H9 (cell line): ENCODE data around the gene DAB1. TPM values are rescaled to one million over a fixed set of nuclear protein-coding genes. Genes with fewer than 3 reads are reported as not detected.

ENCODE experiments used
- DNase-seq: peaks from one replicate; pipeline ENCODE4 v3.0.0-alpha.2; 2017
- H2AFZ ChIP-seq: one replicate; pipeline ENCODE4 v1.6.1; 2013; ENCODE audit warnings: mild to moderate bottlenecking, low read length, control low read depth, moderate library complexity
- H2AK5ac ChIP-seq: 2 replicates; pipeline ENCODE4 v1.6.1; 2013; ENCODE audit warnings: low read length, control low read depth, mixed read lengths; ENCODE audit not compliant: insufficient read length
- H2BK120ac ChIP-seq: one replicate; pipeline ENCODE4 v1.6.1; 2013; ENCODE audit warnings: low read depth, mild to moderate bottlenecking, low read length, control low read depth, inconsistent platforms; ENCODE audit not compliant: poor library complexity, severe bottlenecking
- H2BK12ac ChIP-seq: 2 replicates; pipeline ENCODE4 v1.6.1; 2013; ENCODE audit warnings: low read length, control low read depth, mixed read lengths, low read depth; ENCODE audit not compliant: insufficient read length
- H2BK15ac ChIP-seq: 2 replicates; pipeline ENCODE4 v1.6.1; 2013; ENCODE audit warnings: low read depth, low read length, control low read depth
- H2BK20ac ChIP-seq: one replicate; pipeline ENCODE4 v1.6.1; 2013; ENCODE audit warnings: low read depth, mild to moderate bottlenecking, low read length, control low read depth, inconsistent platforms; ENCODE audit not compliant: poor library complexity, severe bottlenecking
- H2BK5ac ChIP-seq: 2 replicates; pipeline ENCODE4 v1.6.1; 2013; ENCODE audit warnings: low read length, control low read depth, mixed read lengths; ENCODE audit not compliant: insufficient read length
- H3K14ac ChIP-seq: 2 replicates; pipeline ENCODE4 v1.6.1; 2013; ENCODE audit warnings: low read length, control low read depth; ENCODE audit not compliant: insufficient read depth
- H3K18ac ChIP-seq: 2 replicates; pipeline ENCODE4 v1.6.1; 2013; ENCODE audit warnings: low read depth, mild to moderate bottlenecking, mixed read lengths, low read length, control low read depth; ENCODE audit not compliant: insufficient read length
- H3K23ac ChIP-seq: 2 replicates; pipeline ENCODE4 v1.6.1; 2013; ENCODE audit warnings: low read length, control low read depth, mixed read lengths, low read depth; ENCODE audit not compliant: insufficient read length
- H3K23me2 ChIP-seq: 2 replicates; pipeline ENCODE4 v1.6.1; 2013; ENCODE audit warnings: low read depth, mild to moderate bottlenecking, mixed read lengths, low read length, control low read depth; ENCODE audit not compliant: insufficient read length, poor library complexity, severe bottlenecking
- H3K27ac ChIP-seq: 2 replicates; pipeline ENCODE4 v1.5.1; 2013; ENCODE audit warnings: low read length, control low read depth, mixed read lengths, low read depth; ENCODE audit not compliant: insufficient read length
- H3K27me3 ChIP-seq: 2 replicates; pipeline ENCODE4 v1.6.1; 2013; ENCODE audit warnings: low read length, control low read depth, inconsistent platforms; ENCODE audit not compliant: insufficient read depth
- H3K4ac ChIP-seq: 2 replicates; pipeline ENCODE4 v1.6.1; 2013; ENCODE audit warnings: low read depth, mild to moderate bottlenecking, control low read depth, inconsistent platforms, low read length, moderate library complexity
- H3K4me1 ChIP-seq: 2 replicates; pipeline ENCODE4 v1.6.1; 2013; ENCODE audit warnings: low read length, control low read depth, inconsistent platforms; ENCODE audit not compliant: insufficient read depth
- H3K4me2 ChIP-seq: 2 replicates; pipeline ENCODE4 v1.6.1; 2013; ENCODE audit warnings: low read length, control low read depth, mixed read lengths; ENCODE audit not compliant: insufficient read length, insufficient read depth
- H3K56ac ChIP-seq: 2 replicates; pipeline ENCODE4 v1.6.1; 2013; ENCODE audit warnings: low read depth, mild to moderate bottlenecking, mixed read lengths, low read length, control low read depth; ENCODE audit not compliant: insufficient read length
- H3K79me1 ChIP-seq: 2 replicates; pipeline ENCODE4 v1.6.1; 2013; ENCODE audit warnings: low read depth, mild to moderate bottlenecking, moderate library complexity, low read length, control low read depth, inconsistent platforms; ENCODE audit not compliant: insufficient read depth, poor library complexity, severe bottlenecking
- H3K79me2 ChIP-seq: 2 replicates; pipeline ENCODE4 v1.6.1; 2013; ENCODE audit warnings: low read length, control low read depth, inconsistent platforms; ENCODE audit not compliant: insufficient read depth
- H3K9ac ChIP-seq: 2 replicates; pipeline ENCODE4 v1.6.1; 2013; ENCODE audit warnings: low read length, control low read depth, mixed read lengths; ENCODE audit not compliant: insufficient read length; ENCODE audit errors: extremely low read depth
- H3K9me3 ChIP-seq: one replicate; pipeline ENCODE4 v1.6.1; 2013; ENCODE audit warnings: low read depth, low read length, inconsistent platforms; ENCODE audit not compliant: control insufficient read depth
- H3T11ph ChIP-seq: one replicate; pipeline ENCODE4 v1.6.1; 2013; ENCODE audit warnings: mild to moderate bottlenecking, low read length, control low read depth, inconsistent platforms
- H4K20me1 ChIP-seq: one replicate; pipeline ENCODE4 v1.6.1; 2013; ENCODE audit not compliant: control insufficient read depth, insufficient read length, insufficient read depth
- H4K5ac ChIP-seq: 2 replicates; pipeline ENCODE4 v1.6.1; 2013; ENCODE audit warnings: low read depth, mild to moderate bottlenecking, mixed read lengths, low read length, control low read depth; ENCODE audit not compliant: insufficient read length
- H4K8ac ChIP-seq: replicated peaks from 2 replicates; pipeline ENCODE4 v1.6.1; 2013; ENCODE audit warnings: low read length, control low read depth, mixed read lengths, low read depth; ENCODE audit not compliant: insufficient read length
- H4K91ac ChIP-seq: 2 replicates; pipeline ENCODE4 v1.6.1; 2013; ENCODE audit warnings: low read depth, mild to moderate bottlenecking, moderate library complexity, mixed read lengths, low read length, control low read depth; ENCODE audit not compliant: insufficient read length
- H3K27ac Mint-ChIP-seq, 3 experiments: 2 replicates in 2 of 3; 3 replicates in 1 of 3; pipeline ENCODE4 v1.8.0; 2020 to 2021; ENCODE audit warnings: mixed read lengths in 3 of 3, mild to moderate bottlenecking in 1 of 3, moderate library complexity in 1 of 3
- H3K27me3 Mint-ChIP-seq: 2 replicates; pipeline ENCODE4 v1.8.0; 2021; ENCODE audit warnings: low read depth, mild to moderate bottlenecking, moderate library complexity, mixed read lengths
- H3K36me3 Mint-ChIP-seq, 3 experiments: 2 replicates in 2 of 3; 3 replicates in 1 of 3; pipeline ENCODE4 v1.8.0; 2020 to 2021; ENCODE audit warnings: low read depth in 3 of 3, mixed read lengths in 3 of 3; ENCODE audit not compliant: insufficient read depth in 1 of 3
- H3K4me1 Mint-ChIP-seq, 2 experiments: 2 replicates each; pipeline ENCODE4 v1.8.0; 2020; ENCODE audit warnings: mixed read lengths in 2 of 2
- H3K4me3 Mint-ChIP-seq, 2 experiments: 2 replicates in 1 of 2; 3 replicates in 1 of 2; pipeline ENCODE4 v1.8.0; 2020 to 2021; ENCODE audit warnings: mild to moderate bottlenecking in 2 of 2, mixed read lengths in 2 of 2, moderate library complexity in 1 of 2
- H3K9me3 Mint-ChIP-seq, 2 experiments: 2 replicates in 1 of 2; 3 replicates in 1 of 2; pipeline ENCODE4 v1.8.0; 2020; ENCODE audit warnings: mild to moderate bottlenecking in 2 of 2, mixed read lengths in 2 of 2, moderate library complexity in 1 of 2
- WGBS: extraction: QIAGEN DNeasy Blood & Tissue Kit; methylation state at CpG from one replicate; pipeline ENCODE4 v1.1.7; 2013; ENCODE audit warnings: missing lambda C conversion rate, low lambda C conversion rate, mixed read lengths; ENCODE audit not compliant: insufficient read length; ENCODE audit errors: extremely low coverage; 5-methylcytosine and 5-hydroxymethylcytosine counted together
- total RNA-seq: library from RNA; stranded (reverse); gene quantifications from 2 replicates; pipeline ENCODE4 v1.2.1, GENCODE V29; 2021
- TF ChIP-seq, protein P1 (sequence below): fragments of 200-600 bp; sonication (generic); conservative IDR thresholded peaks from 3 replicates; pipeline ENCODE4 v1.8.0; 2021; ENCODE audit warnings: antibody characterized with exemption, mild to moderate bottlenecking

Gene DAB1
- total RNA-seq, 1 experiment from 2014 or later: 9.3 TPM

DNA sequence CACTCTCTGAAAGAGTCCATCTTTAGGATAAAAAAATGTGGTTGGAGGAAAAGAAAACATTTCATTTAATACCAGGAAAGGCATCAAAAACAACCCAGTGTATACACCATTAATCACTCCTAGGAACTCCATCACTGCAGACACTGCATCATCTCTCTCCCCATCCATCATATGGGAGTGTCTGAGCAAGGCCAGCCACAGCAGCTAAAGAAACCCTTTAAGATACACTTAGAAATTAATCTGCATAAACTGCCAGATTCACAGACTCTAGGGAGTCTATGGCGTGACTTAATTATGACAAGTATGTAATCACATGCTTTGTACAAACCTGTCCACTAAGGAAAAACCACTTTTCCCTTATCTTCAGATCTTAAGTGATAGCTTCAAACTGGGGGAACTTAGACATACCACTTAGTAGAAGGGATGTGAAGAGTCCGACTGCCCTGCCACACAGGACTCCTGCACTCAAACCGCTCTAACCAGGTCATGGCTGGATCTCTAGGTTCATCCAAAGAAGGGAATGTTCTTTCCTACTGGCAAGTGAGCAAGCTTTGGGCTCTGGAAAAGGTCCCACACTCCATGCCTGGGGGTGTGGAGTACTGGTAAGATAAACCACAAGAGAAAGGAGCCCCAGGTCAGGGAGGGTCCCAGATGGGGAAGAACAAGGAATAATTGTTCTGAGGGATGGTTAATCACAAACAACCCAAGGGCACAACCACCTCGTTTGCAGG is 397.1 kb downstream of the DAB1 start:
- H3K4me2 ChIP-seq: no peak overlapping the region
- H2BK5ac ChIP-seq: no peak overlapping the region
- no peaks in the 10 kb centered on the region for H3K79me2 ChIP-seq
- H3K9ac ChIP-seq: no peak overlapping the region
- H3K27me3 ChIP-seq: no peaks in the 10 kb centered on the region
- no peaks in the 10 kb centered on the region for H3K27me3 Mint-ChIP-seq
- H2AFZ ChIP-seq: no peak overlapping the region
- H3K4me3 Mint-ChIP-seq: no peak overlapping the region
- H3K18ac ChIP-seq: no peak overlapping the region
- no peak overlapping the region for H3K56ac ChIP-seq
- H3K9me3 Mint-ChIP-seq: peaks cover 19 to 24% of the 10 kb centered on the region in 2 experiments
- no peaks in the 10 kb centered on the region for H4K20me1 ChIP-seq
- H4K91ac ChIP-seq: no peak overlapping the region
- H2AK5ac ChIP-seq: no peak overlapping the region
- no peak overlapping the region for H2BK15ac ChIP-seq
- H3T11ph ChIP-seq: no peak overlapping the region
- no peak overlapping the region for H3K14ac ChIP-seq
- DNase-seq: no peak
- no peaks in the 10 kb centered on the region for H3K23me2 ChIP-seq
- H3K23ac ChIP-seq: no peak overlapping the region
- no CpG with 5 or more reads among the region's 4 CpGs for WGBS
- no peak overlapping the region for H4K8ac ChIP-seq
- H2BK20ac ChIP-seq: no peak overlapping the region
- H3K4me1 Mint-ChIP-seq: peaks cover 10 to 11% of the 10 kb centered on the region in 2 experiments
- TF ChIP-seq, protein P1, sequence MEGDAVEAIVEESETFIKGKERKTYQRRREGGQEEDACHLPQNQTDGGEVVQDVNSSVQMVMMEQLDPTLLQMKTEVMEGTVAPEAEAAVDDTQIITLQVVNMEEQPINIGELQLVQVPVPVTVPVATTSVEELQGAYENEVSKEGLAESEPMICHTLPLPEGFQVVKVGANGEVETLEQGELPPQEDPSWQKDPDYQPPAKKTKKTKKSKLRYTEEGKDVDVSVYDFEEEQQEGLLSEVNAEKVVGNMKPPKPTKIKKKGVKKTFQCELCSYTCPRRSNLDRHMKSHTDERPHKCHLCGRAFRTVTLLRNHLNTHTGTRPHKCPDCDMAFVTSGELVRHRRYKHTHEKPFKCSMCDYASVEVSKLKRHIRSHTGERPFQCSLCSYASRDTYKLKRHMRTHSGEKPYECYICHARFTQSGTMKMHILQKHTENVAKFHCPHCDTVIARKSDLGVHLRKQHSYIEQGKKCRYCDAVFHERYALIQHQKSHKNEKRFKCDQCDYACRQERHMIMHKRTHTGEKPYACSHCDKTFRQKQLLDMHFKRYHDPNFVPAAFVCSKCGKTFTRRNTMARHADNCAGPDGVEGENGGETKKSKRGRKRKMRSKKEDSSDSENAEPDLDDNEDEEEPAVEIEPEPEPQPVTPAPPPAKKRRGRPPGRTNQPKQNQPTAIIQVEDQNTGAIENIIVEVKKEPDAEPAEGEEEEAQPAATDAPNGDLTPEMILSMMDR: no peak
- H3K79me1 ChIP-seq: no peaks in the 10 kb centered on the region
- H3K4ac ChIP-seq: no peak overlapping the region
- peaks cover 7 to 21% (median 16%) of the 10 kb centered on the region in 3 experiments for H3K36me3 Mint-ChIP-seq
- H2BK12ac ChIP-seq: no peak overlapping the region
- H3K27ac Mint-ChIP-seq: no peak overlapping the region
- H3K4me1 ChIP-seq: no peaks in the 10 kb centered on the region
- H4K5ac ChIP-seq: no peak overlapping the region
- H3K9me3 ChIP-seq: no peaks in the 10 kb centered on the region
- no peak overlapping the region for H2BK120ac ChIP-seq
- no peak overlapping the region for H3K27ac ChIP-seq
